Retinal pigment epithelial cell (primary cell): ENCODE results near the gene FARS2.

Source experiments
- DNase-seq: peaks from one replicate; pipeline ENCODE4 v3.0.0-alpha.2; 2010; ENCODE audit warnings: low read depth
- H3K4me3 ChIP-seq: 2 replicates; pipeline ENCODE4 v1.5.1; 2011; ENCODE audit warnings: mild to moderate bottlenecking, low read length, control low read depth, moderate library complexity
- CTCF ChIP-seq: conservative IDR thresholded peaks from 2 replicates; pipeline ENCODE4 v1.5.1; 2011; ENCODE audit warnings: low read depth, low read length, control low read depth, inconsistent platforms

The FARS2 gene

DNA sequence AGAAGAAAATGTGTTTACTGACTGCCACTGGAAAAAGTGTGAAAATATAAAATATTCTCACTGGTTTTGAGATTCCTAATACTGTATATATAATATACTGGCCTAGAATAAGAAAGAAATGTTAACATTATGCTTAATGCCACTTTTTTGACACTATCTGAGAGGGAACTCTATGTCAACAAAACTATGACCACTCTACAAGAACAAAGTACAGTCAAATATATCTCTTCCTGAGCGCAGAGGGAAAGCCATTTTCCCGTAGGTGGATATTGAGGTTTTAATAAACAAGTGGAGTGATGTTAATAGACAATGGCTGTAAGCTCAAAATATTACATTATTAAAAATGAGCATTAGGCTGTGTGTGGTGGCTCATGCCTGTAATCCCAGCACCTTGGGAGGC lies 25.5 kb upstream of the FARS2 start:
- no peak overlapping the region for H3K4me3 ChIP-seq
- no peak for DNase-seq
- no peak for TF ChIP-seq CTCF

GRCh38 chr6:5237805-5238204 lies 23.5 kb upstream of the FARS2 start:
- no peak for TF ChIP-seq CTCF
- H3K4me3 ChIP-seq: no peak overlapping the region
- no peak for DNase-seq

DNA sequence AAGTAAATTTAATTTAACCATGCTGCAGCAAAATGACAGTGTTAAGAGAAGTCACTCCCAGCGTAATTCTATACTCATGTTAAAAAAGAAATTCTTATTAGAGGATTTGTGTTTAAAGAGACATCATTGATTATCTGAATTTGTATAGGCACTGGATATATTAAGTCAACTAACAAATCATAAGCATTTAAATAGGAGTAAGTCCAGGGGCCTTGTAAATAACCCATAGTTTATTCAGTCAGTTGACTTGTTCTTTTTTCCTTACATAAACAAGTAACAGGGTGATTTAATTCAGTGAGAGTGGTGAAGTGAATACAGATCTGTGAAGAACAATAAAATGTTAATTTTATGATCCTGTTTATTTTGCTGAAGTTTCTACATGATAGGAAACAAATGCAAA lies 23.0 kb upstream of the FARS2 start:
- no peak overlapping the region for H3K4me3 ChIP-seq
- no peak for DNase-seq
- no peak for TF ChIP-seq CTCF

- no peak for TF ChIP-seq CTCF
- no peak for DNase-seq
- H3K4me3 ChIP-seq: no peak overlapping the region
Observed at GRCh38 chr6:5241252-5241651, 20.1 kb upstream of the FARS2 start.

DNA sequence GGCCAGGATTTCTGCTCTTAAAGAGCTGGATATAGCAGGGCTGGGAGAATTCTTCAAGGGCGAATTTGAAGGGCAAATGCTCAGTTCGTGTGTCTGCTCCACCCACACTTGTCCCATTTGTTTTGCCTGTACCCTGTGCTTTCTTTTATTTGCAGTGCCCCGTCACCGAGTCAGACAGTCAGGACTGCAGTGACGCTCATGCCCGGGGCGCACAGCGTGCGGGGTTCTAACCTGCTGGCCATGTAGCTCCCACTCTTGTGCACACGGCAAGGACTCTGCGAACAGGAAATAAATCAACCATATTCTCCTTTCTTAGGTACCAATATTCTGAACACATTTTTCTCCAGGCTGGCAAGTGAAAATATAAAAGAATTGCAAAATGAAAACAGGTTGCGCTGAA lies 18.2 kb upstream of the FARS2 start:
- no peak overlapping the region for H3K4me3 ChIP-seq
- TF ChIP-seq CTCF: no peak
- no peak for DNase-seq

- DNase-seq: no peak
- TF ChIP-seq CTCF: no peak
- H3K4me3 ChIP-seq: no peak overlapping the region
Observed at GRCh38 chr6:5246141-5247097, 14.9 kb upstream of the FARS2 start.

- DNase-seq: no peak
- H3K4me3 ChIP-seq: no peak overlapping the region
- no peak for TF ChIP-seq CTCF
Observed at GRCh38 chr6:5247201-5247600, 14.1 kb upstream of the FARS2 start.
